Thyroid gland (tissue), 4 donors: ENCODE measurements around the gene BBS9. TPM values are rescaled to one million over a fixed set of nuclear protein-coding genes. Genes with fewer than 3 reads are reported as not detected.
A peak's percentile ranks its signal among the peaks of the same experiment; 100 is the strongest.

Experiments used
- DNase-seq, 2 donors: peaks; one replicate each; pipeline ENCODE4 v3.0.0-alpha.2; 2019
- H3K27ac ChIP-seq, 3 donors: fragments of 200-600 bp; sonication (generic); 1 replicate in 2 of 3; 2 replicates in 1 of 3; pipeline ENCODE4 v1.5.1; 2016 to 2019; ENCODE audit warnings: mild to moderate bottlenecking in 1 of 3, moderate library complexity in 1 of 3
- H3K27me3 ChIP-seq: fragments of 200-600 bp; sonication (generic); one replicate; pipeline ENCODE4 v1.5.1; 2019
- H3K36me3 ChIP-seq, 2 donors: fragments of 200-600 bp; sonication (generic); one replicate each; pipeline ENCODE4 v1.5.1; 2016 to 2019
- H3K4me1 ChIP-seq, 2 donors: fragments of 200-600 bp; sonication (generic); one replicate each; pipeline ENCODE4 v1.5.1; 2017 to 2019
- H3K4me3 ChIP-seq, 3 donors: fragments of 200-600 bp; sonication (generic); replicated peaks in 1 of 3; 1 replicate in 2 of 3; 2 replicates in 1 of 3; pipeline ENCODE4 v1.5.1; 2016; ENCODE audit warnings: mild to moderate bottlenecking in 1 of 3
- H3K9me3 ChIP-seq: fragments of 200-600 bp; sonication (generic); one replicate; pipeline ENCODE4 v1.5.1; 2017
- CTCF ChIP-seq, 6 experiments: fragments of 200-600 bp in 3 of 6; fragments of 450-650 bp in 3 of 6; sonication (generic) in 3 of 6; IDR thresholded peaks; one replicate each; pipeline ENCODE4 v1.5.1; 2016 to 2019; ENCODE audit warnings: antibody characterized with exemption in 6 of 6, mild to moderate bottlenecking in 2 of 6, inconsistent platforms in 1 of 6, moderate library complexity in 1 of 6
- POLR2A ChIP-seq, 2 donors: fragments of 450-650 bp; IDR thresholded peaks; one replicate each; pipeline ENCODE4 v1.6.1; 2017; ENCODE audit warnings: antibody characterized with exemption in 2 of 2, mild to moderate bottlenecking in 2 of 2, moderate library complexity in 1 of 2
- WGBS, 2 donors: methylation state at CpG; one replicate each; pipeline ENCODE4 v1.1.5; 2017; 5-methylcytosine and 5-hydroxymethylcytosine counted together
- intact Hi-C: fragments of 100-400 bp; cut with DNase I; formaldehyde crosslinking; loops from one replicate; pipeline ENCODE4 v1.15.1; 2023
- total RNA-seq, 4 donors: library from RNA; depleted of rRNA; stranded (reverse); fragments of >200 nt; gene quantifications; one replicate each; pipeline ENCODE4 v1.2.3, GENCODE V29; 2016

The BBS9 gene
- total RNA-seq, 4 donors from 2014 or later: 59.2 to 84.8 (median 73.1) TPM

DNA sequence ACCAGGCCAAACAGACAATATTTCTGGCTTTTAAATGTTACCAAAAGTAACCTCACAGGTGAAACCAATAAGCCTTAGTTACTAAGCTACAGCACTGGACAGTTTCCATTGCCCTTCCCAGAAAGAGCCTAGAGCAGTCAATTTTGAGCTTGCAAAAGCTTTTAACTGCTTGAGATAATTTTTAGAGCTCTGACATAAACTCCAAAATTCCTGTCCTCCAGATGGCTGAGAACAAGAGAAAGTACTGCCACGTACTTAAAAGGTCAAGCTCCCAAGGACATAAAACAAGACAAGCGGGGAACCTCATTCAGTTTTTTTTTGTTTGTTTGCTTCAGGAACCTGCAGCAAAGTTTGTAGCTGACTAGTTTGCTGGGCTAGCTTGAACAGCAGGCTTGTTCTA lies 54.1 kb downstream of the BBS9 start:
- Histone ChIP-seq H3K9me3 (no peaks in the 10 kb centered on the region), H3K4me3 (no peak overlapping the region), H3K27me3 (no peaks in the 10 kb centered on the region), H3K36me3 (no peaks in the 10 kb centered on the region), H3K27ac (peak overlapping the region; percentile 69 to 86 (median 79)), H3K4me1 (peaks cover 16 to 46% of the 10 kb centered on the region in 2 donors)
- 29 to 38% methylated on average over 2 of the region's 2 CpGs for WGBS, 2 donors
- TF ChIP-seq CTCF (IDR thresholded peaks at IDR 0.05) (no peak), POLR2A (IDR thresholded peaks at IDR 0.05) (no peak)
- DNase-seq: peak in 1 of 2 donors; percentile 20
- intact Hi-C loops: no loop called here

DNA sequence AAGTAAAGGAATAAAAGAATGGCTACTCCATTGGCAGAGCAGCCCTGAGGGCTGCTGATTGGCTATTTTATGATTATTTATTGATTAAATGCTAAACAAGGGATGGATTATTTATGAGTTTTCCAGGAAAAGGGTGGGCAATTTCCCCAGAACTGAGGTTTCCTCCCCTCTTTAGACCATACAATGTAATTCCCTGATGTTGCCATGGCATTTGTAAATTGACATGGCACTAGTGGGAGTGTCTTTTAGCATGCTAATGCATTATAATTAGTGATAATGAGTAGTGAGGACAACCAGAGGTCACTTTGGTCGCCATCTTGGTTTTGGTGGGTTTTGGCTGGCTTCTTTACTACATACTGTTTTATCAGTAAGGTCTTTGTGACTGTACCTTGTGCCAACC lies 55.5 kb downstream of the BBS9 start:
- 83 to 89% methylated on average over 1 of the region's 1 CpG for WGBS, 2 donors
- Histone ChIP-seq H3K27me3 (no peaks in the 10 kb centered on the region), H3K27ac (peak overlapping the region in 2 of 3 donors; percentile 79 to 86), H3K9me3 (no peaks in the 10 kb centered on the region), H3K4me3 (no peak overlapping the region), H3K4me1 (peaks cover 14 to 35% of the 10 kb centered on the region in 2 donors), H3K36me3 (no peaks in the 10 kb centered on the region)
- intact Hi-C loops: no loop called here
- no peak for DNase-seq
- TF ChIP-seq POLR2A (IDR thresholded peaks at IDR 0.05): no peak
- no peak for TF ChIP-seq CTCF (IDR thresholded peaks at IDR 0.05)

DNA sequence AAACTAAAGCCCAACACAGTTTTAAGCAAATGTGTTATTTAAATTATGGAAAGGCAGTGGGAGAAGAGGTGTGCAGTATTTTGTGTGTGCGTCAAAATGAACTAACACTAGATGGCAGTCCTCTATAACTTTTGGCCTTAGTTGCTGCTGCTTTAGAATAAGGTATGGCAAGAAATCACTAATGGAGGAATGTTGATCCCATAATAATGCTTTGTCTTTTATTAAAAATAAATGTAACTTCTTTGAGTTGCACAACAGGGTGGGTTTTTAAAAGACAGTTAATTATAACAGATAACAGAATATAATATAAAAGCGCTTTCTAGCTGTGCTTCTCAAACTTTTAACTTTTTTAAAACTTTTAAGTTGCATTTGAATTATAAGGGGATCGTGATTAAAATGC lies 56.4 kb downstream of the BBS9 start:
- intact Hi-C loops: no loop called here
- H3K4me3 ChIP-seq: no peak overlapping the region
- WGBS, 2 donors: 62 to 66% methylated on average over 3 of the region's 3 CpGs
- DNase-seq: no peak
- H3K9me3 ChIP-seq: no peaks in the 10 kb centered on the region
- no peaks in the 10 kb centered on the region for H3K27me3 ChIP-seq
- peak overlapping the region in 2 of 3 donors; percentile 63 to 65 for H3K27ac ChIP-seq
- TF ChIP-seq POLR2A (IDR thresholded peaks at IDR 0.05) (no peak), CTCF (IDR thresholded peaks at IDR 0.05) (peak; percentile 29 to 83 (median 62))
- H3K4me1 ChIP-seq: peaks cover 14 to 38% of the 10 kb centered on the region in 2 donors
- no peaks in the 10 kb centered on the region for H3K36me3 ChIP-seq

GRCh38 chr7:33186192-33186591 lies 56.8 kb downstream of the BBS9 start:
- Histone ChIP-seq H3K4me3 (no peak overlapping the region), H3K27ac (peak overlapping the region in 2 of 3 donors; percentile 63 to 65), H3K9me3 (no peaks in the 10 kb centered on the region), H3K27me3 (no peaks in the 10 kb centered on the region), H3K36me3 (no peaks in the 10 kb centered on the region), H3K4me1 (peaks cover 18 to 42% of the 10 kb centered on the region in 2 donors)
- TF ChIP-seq POLR2A (IDR thresholded peaks at IDR 0.05): no peak
- no peak for TF ChIP-seq CTCF (IDR thresholded peaks at IDR 0.05)
- intact Hi-C loops: no loop called here
- peak in 1 of 2 donors; percentile 29 for DNase-seq
- WGBS, 2 donors: 19 to 34% methylated on average over 1 of the region's 1 CpG

DNA sequence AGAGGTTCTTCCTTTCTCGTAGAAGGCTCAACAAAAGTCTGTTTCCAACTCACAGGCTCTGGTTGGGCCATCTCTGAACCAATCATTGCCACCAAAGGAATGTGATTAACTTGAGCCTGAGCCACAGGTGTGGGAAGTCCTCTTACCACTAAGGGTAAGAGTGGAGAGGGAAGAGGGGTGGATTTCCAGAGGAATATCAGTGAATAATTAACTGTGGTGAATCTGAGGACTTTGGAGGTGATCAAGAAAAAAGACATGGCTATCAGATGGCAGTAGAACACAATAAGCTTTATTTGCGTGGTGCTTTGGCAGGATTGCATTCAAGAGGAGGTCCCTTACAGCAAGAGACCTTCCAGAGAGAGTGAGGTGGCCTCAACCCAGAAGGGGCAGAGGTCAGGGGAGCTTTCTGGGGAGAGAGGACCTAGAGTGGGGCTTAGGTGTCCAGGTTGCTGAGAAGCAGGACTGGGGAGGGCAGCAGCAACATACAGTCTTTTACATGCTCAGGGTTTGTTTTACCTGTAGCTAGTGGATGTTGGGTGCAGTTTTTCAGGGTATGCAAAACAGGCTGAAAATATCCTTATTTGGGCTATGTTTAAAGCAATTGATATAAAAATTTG lies 61.4 kb downstream of the BBS9 start:
- Histone ChIP-seq H3K27ac (peak overlapping the region; percentile 12 to 56 (median 51)), H3K9me3 (no peaks in the 10 kb centered on the region), H3K4me1 (peaks cover 27 to 39% of the 10 kb centered on the region in 2 donors), H3K4me3 (no peak overlapping the region), H3K27me3 (no peaks in the 10 kb centered on the region), H3K36me3 (no peaks in the 10 kb centered on the region)
- TF ChIP-seq POLR2A (IDR thresholded peaks at IDR 0.05): no peak
- no peak for TF ChIP-seq CTCF (IDR thresholded peaks at IDR 0.05)
- no peak for DNase-seq
- intact Hi-C loops: no loop called here
- 99 to 100% methylated on average over 2 of the region's 2 CpGs for WGBS, 2 donors
